Retinal pigment epithelial cell (primary cell): Measurements from ENCODE around the gene EID1.

ENCODE experiments used
- DNase-seq: peaks from one replicate; pipeline ENCODE4 v3.0.0-alpha.2; 2010; ENCODE audit warnings: low read depth
- H3K4me3 ChIP-seq: 2 replicates; pipeline ENCODE4 v1.5.1; 2011; ENCODE audit warnings: mild to moderate bottlenecking, low read length, control low read depth, moderate library complexity
- TF ChIP-seq, protein P1 (sequence below): conservative IDR thresholded peaks from 2 replicates; pipeline ENCODE4 v1.5.1; 2011; ENCODE audit warnings: low read depth, low read length, control low read depth, inconsistent platforms

Gene EID1

GRCh38 chr15:48893311-48893710, 15.4 kb downstream of the EID1 start:
- DNase-seq, result no peak
- H3K4me3 ChIP-seq, result no peak overlapping the region
- TF ChIP-seq, protein P1, sequence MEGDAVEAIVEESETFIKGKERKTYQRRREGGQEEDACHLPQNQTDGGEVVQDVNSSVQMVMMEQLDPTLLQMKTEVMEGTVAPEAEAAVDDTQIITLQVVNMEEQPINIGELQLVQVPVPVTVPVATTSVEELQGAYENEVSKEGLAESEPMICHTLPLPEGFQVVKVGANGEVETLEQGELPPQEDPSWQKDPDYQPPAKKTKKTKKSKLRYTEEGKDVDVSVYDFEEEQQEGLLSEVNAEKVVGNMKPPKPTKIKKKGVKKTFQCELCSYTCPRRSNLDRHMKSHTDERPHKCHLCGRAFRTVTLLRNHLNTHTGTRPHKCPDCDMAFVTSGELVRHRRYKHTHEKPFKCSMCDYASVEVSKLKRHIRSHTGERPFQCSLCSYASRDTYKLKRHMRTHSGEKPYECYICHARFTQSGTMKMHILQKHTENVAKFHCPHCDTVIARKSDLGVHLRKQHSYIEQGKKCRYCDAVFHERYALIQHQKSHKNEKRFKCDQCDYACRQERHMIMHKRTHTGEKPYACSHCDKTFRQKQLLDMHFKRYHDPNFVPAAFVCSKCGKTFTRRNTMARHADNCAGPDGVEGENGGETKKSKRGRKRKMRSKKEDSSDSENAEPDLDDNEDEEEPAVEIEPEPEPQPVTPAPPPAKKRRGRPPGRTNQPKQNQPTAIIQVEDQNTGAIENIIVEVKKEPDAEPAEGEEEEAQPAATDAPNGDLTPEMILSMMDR, result no peak

GRCh38 chr15:48896869-48897814, 19.2 kb downstream of the EID1 start:
- TF ChIP-seq, protein P1, result no peak
- DNase-seq, result no peak
- peak overlapping the region; percentile 41 for H3K4me3 ChIP-seq

- TF ChIP-seq, protein P1, result no peak
- no peak overlapping the region for H3K4me3 ChIP-seq
These were observed 20.1 kb downstream of the EID1 start for GRCh38 chr15:48898032-48898431.

GRCh38 chr15:48898446-48898845, 20.5 kb downstream of the EID1 start:
- TF ChIP-seq, protein P1, result no peak
- no peak for DNase-seq
- H3K4me3 ChIP-seq, result no peak overlapping the region

More at GRCh38 chr15:48898032-48898431, 20.1 kb downstream of the EID1 start:
- no peak for DNase-seq

- TF ChIP-seq, protein P1, result no peak
- no peak for DNase-seq
- no peak overlapping the region for H3K4me3 ChIP-seq
These were observed 21.9 kb downstream of the EID1 start for GRCh38 chr15:48899793-48900192.

DNA sequence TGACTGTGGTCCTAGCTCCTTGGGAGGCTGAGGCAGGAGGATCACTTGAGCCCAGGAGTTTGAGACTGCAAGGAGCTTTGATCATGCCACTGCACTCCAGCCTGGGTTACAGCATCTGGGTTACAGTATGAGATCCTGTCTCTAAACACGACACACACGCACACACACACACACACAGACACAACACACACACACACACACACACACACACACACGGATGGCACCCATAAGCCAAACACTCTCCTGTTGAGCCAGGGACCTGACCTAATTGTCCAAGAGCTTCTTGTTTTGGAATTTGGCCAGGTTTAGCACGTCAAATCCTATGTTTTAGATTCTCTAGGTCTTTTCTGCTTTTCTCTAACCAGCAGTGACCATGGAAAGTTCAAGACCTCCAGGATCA, 26.8 kb downstream of the EID1 start:
- H3K4me3 ChIP-seq, result no peak overlapping the region
- TF ChIP-seq, protein P1, result no peak
- no peak for DNase-seq

DNA sequence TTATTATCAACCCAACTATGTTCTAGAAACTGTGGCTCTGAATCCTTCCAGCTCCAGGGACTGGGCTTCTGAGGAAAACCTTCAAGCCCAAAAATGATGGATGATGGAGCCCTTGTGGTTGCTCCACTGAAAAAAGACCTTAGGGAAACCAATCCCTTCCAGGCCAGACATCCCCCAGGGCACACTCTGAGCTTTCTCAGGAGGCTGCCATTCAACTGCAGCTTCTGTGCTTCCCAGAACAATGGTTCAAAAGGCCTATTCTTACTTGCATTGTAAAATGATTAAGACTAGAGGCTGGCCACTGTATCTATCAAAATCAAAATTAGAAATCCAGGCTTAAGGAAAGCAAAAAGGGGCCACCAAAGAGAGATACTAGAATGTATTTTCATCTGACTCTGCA, 27.3 kb downstream of the EID1 start:
- TF ChIP-seq, protein P1, result no peak

More for the DNA sequence above, 27.3 kb downstream of the EID1 start:
- no peak overlapping the region for H3K4me3 ChIP-seq
- no peak for DNase-seq
